ENCODE results near the gene C2orf76. TPM values are rescaled to one million over a fixed set of nuclear protein-coding genes. Genes with fewer than 3 reads are reported as not detected.

C2orf76 gene
- polyA plus RNA-seq, 1 of the 3 experiments (the other 2 are of a cell fraction), result 6.0 TPM

DNA sequence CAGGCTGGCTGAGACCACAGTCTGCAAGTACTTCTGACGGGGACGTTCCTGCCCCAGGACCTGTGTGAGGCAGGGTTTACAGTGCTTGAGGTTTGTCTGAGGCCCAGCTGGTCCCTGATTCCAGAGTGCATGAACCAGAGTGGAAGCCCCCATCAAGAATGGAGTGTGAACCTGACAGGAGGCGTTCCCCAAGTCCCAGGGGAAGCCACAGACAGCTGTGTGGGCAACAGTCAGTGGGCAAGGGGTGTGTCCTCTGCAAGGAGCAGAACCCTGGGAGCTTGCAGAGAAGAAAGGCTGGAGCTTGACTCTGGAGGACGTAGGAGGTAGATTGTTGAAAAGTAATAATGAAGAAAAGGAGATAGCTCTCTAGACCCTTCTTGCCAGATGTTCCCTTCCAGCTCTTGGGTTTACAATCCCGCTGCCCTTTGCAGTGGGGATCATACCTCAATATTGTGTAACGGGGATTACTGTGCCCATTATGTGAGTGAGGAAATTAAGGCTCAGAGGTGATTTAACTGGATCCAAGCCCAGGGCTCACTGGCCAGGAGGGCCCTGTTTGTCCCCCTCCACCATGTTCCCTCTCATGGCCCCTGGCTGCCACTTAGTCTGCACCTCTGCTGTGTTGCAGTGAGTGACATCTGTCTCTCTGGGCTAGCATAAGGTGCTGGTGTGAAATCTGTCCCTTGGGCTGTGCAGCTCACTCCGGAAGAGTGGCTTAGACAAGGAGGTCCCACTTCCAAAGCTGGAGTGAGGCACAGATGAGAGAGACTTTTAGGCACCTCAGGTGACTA, 6.3 kb upstream of the C2orf76 start:
- Histone ChIP-seq H3K9me3 (no peaks in the 10 kb centered on the region), H3K4me3 (ENCODE audit: low read depth in 2 of 2, low read length in 1 of 2) (no peak overlapping the region; a peak in 1 of 4 replicates), H3K9me2 (no peaks in the 10 kb centered on the region), H3K27ac (ENCODE audit: low read depth in 2 of 2, low read length in 1 of 2) (no peak overlapping the region), H3K9ac (no peak overlapping the region), H3K36me3 (replicated peaks in 1 of 2; ENCODE audit: control insufficient read depth in 1 of 2, insufficient read depth in 2 of 2, low read length in 1 of 2) (peaks cover 45 to 55% of the 10 kb centered on the region in 2 experiments), H2AFZ (ENCODE audit: low read depth) (no peak overlapping the region), H3K27me3 (ENCODE audit: insufficient read depth) (no peaks in the 10 kb centered on the region), H4K20me1 (ENCODE audit: insufficient read depth) (no peaks in the 10 kb centered on the region), H3K79me2 (ENCODE audit: insufficient read depth) (peaks cover 10% of the 10 kb centered on the region), H3F3A (replicated peaks; ENCODE audit: insufficient read depth) (no peaks in the 10 kb centered on the region), H3K4me2 (no peak overlapping the region), H3K4me1 (ENCODE audit: control insufficient read depth in 1 of 2, insufficient read depth in 2 of 2, low read depth in 1 of 2, low read length in 1 of 2) (peaks cover 0 to 3% of the 10 kb centered on the region in 2 experiments; a peak in 1 of 4 replicates)
- POLR2A ChIA-PET, result no interaction called here
- 95% methylated on average over 5 of the region's 7 CpGs for WGBS (ENCODE audit: low lambda C conversion rate)
- TF ChIP-seq POLR2AphosphoS5 (IDR thresholded peaks at IDR 0.05; ENCODE audit: low read depth, low read length), result no peak
- CTCF ChIA-PET, result interaction anchor here (1.2 kb wide), 1 partner anchor 14 kb away, joined by 3 read pairs; no protein-coding TSS in a partner anchor
- DNase-seq, result no peak

DNA sequence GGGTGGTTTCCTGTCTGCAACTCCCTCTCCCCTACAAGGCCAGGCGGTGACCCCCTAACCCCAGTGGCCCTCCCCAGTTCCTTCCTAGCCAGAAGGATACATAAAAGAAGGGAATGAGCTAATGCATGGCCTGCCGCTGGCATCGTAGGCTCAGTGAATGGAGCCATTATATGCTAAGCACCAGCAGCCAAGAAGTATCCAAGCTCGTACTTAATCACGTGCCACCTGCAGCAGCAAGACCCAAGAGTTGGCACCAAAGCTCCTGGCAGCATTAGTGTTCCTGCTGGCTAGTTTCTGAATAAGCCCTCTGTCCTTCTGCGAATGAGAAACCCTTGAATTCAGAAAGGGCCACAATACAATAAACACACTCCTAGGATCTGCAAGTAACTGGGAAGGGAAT, 4.5 kb upstream of the C2orf76 start:
- no peaks in the 10 kb centered on the region for H3K9me3 ChIP-seq
- no peak for DNase-seq
- H3K9ac ChIP-seq, result no peak overlapping the region
- no peaks in the 10 kb centered on the region for H4K20me1 ChIP-seq (ENCODE audit: insufficient read depth)
- no peaks in the 10 kb centered on the region for H3K9me2 ChIP-seq
- H3K79me2 ChIP-seq (ENCODE audit: insufficient read depth), result peaks cover 25% of the 10 kb centered on the region
- ChIA-PET POLR2A (no interaction called here), CTCF (interaction anchor here (1.6 kb wide), 1 partner anchor 105 kb away, joined by 6 read pairs; no protein-coding TSS in a partner anchor)
- H3K4me2 ChIP-seq, result no peak overlapping the region
- WGBS (ENCODE audit: low lambda C conversion rate), result 91% methylated on average over 4 of the region's 6 CpGs
- peaks cover 45 to 55% of the 10 kb centered on the region in 2 experiments for H3K36me3 ChIP-seq (replicated peaks in 1 of 2; ENCODE audit: control insufficient read depth in 1 of 2, insufficient read depth in 2 of 2, low read length in 1 of 2)
- no peak overlapping the region for H3K4me3 ChIP-seq (ENCODE audit: low read depth in 2 of 2, low read length in 1 of 2)
- H3F3A ChIP-seq (replicated peaks; ENCODE audit: insufficient read depth), result no peaks in the 10 kb centered on the region
- peaks cover 0 to 8% of the 10 kb centered on the region in 2 experiments; a peak in 1 of 4 replicates for H3K4me1 ChIP-seq (ENCODE audit: control insufficient read depth in 1 of 2, insufficient read depth in 2 of 2, low read depth in 1 of 2, low read length in 1 of 2)
- no peaks in the 10 kb centered on the region for H3K27me3 ChIP-seq (ENCODE audit: insufficient read depth)
- no peak overlapping the region for H3K27ac ChIP-seq (ENCODE audit: low read depth in 2 of 2, low read length in 1 of 2)
- H2AFZ ChIP-seq (ENCODE audit: low read depth), result no peak overlapping the region
- TF ChIP-seq NRF1 (IDR thresholded peaks at IDR 0.05; ENCODE audit: low read depth, low read length) (no peak), FOXJ3 (CRISPR knock-in tag; IDR thresholded peaks at IDR 0.05) (no peak), GABPA (IDR thresholded peaks at IDR 0.05; ENCODE audit: low read depth) (no peak), RAD21 (IDR thresholded peaks at IDR 0.05; ENCODE audit: low read length) (no peak), YY1 (IDR thresholded peaks at IDR 0.05; ENCODE audit: low read depth) (no peak)
- TF ChIP-seq, protein P1, sequence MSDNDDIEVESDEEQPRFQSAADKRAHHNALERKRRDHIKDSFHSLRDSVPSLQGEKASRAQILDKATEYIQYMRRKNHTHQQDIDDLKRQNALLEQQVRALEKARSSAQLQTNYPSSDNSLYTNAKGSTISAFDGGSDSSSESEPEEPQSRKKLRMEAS (IDR thresholded peaks at IDR 0.05; ENCODE audit: low read depth), result no peak
- TF ChIP-seq, protein P2, sequence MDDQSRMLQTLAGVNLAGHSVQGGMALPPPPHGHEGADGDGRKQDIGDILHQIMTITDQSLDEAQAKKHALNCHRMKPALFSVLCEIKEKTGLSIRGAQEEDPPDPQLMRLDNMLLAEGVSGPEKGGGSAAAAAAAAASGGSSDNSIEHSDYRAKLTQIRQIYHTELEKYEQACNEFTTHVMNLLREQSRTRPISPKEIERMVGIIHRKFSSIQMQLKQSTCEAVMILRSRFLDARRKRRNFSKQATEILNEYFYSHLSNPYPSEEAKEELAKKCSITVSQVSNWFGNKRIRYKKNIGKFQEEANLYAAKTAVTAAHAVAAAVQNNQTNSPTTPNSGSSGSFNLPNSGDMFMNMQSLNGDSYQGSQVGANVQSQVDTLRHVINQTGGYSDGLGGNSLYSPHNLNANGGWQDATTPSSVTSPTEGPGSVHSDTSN (IDR thresholded peaks at IDR 0.05), result no peak

DNA sequence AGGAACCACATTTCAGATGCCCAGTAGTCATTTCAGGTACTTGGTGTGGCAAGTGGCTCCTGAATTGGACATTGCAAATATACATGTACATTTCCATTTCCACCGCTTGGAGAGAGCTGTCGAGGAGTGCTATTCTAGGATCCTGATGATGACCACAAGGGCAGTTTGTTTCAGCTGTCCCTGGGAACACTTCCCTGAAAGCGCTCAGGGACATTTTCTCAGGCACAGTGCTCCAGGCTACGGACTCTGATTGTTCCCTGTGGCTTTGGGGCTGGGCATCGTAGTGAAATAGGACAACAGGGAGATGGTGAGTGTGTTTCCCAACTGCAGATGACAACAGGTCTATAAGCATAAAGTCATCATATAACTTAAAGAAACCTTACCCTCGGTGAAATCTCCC, 3.2 kb upstream of the C2orf76 start:
- Histone ChIP-seq H3K9me3 (no peaks in the 10 kb centered on the region), H3K4me3 (ENCODE audit: low read depth in 2 of 2, low read length in 1 of 2) (no peak overlapping the region), H3K9me2 (no peaks in the 10 kb centered on the region), H3K4me2 (no peak overlapping the region), H3K79me2 (ENCODE audit: insufficient read depth) (peaks cover 37% of the 10 kb centered on the region), H3K27me3 (ENCODE audit: insufficient read depth) (no peaks in the 10 kb centered on the region), H3K27ac (ENCODE audit: low read depth in 2 of 2, low read length in 1 of 2) (no peak overlapping the region), H3K9ac (no peak overlapping the region), H2AFZ (ENCODE audit: low read depth) (no peak overlapping the region), H4K20me1 (ENCODE audit: insufficient read depth) (no peaks in the 10 kb centered on the region), H3K4me1 (ENCODE audit: control insufficient read depth in 1 of 2, insufficient read depth in 2 of 2, low read depth in 1 of 2, low read length in 1 of 2) (peaks cover 0 to 15% of the 10 kb centered on the region in 2 experiments; a peak in 3 of 4 replicates), H3K36me3 (replicated peaks in 1 of 2; ENCODE audit: control insufficient read depth in 1 of 2, insufficient read depth in 2 of 2, low read length in 1 of 2) (peaks cover 45 to 55% of the 10 kb centered on the region in 2 experiments), H3F3A (replicated peaks; ENCODE audit: insufficient read depth) (peaks cover 4% of the 10 kb centered on the region)
- CTCF ChIA-PET, result interaction anchor here (1.6 kb wide), 1 partner anchor 106 kb away, joined by 6 read pairs; no protein-coding TSS in a partner anchor
- 92% methylated on average over 4 of the region's 6 CpGs for WGBS (ENCODE audit: low lambda C conversion rate)
- POLR2A ChIA-PET, result no interaction called here
- no peak for DNase-seq
- TF ChIP-seq FOXJ3 (CRISPR knock-in tag; IDR thresholded peaks at IDR 0.05) (no peak), EP300 (IDR thresholded peaks at IDR 0.05; ENCODE audit: borderline replicate concordance in 1 of 2, low read depth in 1 of 2, low read length in 1 of 2) (no peak), RCOR1 (IDR thresholded peaks at IDR 0.05; ENCODE audit: low read length) (no peak), TEAD4 (IDR thresholded peaks at IDR 0.05; ENCODE audit: borderline replicate concordance, insufficient read depth) (no peak), SIN3A (IDR thresholded peaks at IDR 0.05; ENCODE audit: borderline replicate concordance, low read depth, low read length) (no peak), RXRA (IDR thresholded peaks at IDR 0.05; ENCODE audit: borderline replicate concordance, low read depth) (no peak)
- TF ChIP-seq, protein P3, sequence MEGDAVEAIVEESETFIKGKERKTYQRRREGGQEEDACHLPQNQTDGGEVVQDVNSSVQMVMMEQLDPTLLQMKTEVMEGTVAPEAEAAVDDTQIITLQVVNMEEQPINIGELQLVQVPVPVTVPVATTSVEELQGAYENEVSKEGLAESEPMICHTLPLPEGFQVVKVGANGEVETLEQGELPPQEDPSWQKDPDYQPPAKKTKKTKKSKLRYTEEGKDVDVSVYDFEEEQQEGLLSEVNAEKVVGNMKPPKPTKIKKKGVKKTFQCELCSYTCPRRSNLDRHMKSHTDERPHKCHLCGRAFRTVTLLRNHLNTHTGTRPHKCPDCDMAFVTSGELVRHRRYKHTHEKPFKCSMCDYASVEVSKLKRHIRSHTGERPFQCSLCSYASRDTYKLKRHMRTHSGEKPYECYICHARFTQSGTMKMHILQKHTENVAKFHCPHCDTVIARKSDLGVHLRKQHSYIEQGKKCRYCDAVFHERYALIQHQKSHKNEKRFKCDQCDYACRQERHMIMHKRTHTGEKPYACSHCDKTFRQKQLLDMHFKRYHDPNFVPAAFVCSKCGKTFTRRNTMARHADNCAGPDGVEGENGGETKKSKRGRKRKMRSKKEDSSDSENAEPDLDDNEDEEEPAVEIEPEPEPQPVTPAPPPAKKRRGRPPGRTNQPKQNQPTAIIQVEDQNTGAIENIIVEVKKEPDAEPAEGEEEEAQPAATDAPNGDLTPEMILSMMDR (IDR thresholded peaks at IDR 0.05), result no peak
- TF ChIP-seq, protein P4, sequence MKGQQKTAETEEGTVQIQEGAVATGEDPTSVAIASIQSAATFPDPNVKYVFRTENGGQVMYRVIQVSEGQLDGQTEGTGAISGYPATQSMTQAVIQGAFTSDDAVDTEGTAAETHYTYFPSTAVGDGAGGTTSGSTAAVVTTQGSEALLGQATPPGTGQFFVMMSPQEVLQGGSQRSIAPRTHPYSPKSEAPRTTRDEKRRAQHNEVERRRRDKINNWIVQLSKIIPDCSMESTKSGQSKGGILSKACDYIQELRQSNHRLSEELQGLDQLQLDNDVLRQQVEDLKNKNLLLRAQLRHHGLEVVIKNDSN (IDR thresholded peaks at IDR 0.05; ENCODE audit: borderline replicate concordance, low read depth), result no peak
